Fibroblast of lung (primary cell): Measurements from ENCODE around the gene KIF26B. TPM values are rescaled to one million over a fixed set of nuclear protein-coding genes. Genes with fewer than 3 reads are reported as not detected.
A peak's percentile ranks its signal among the peaks of the same experiment; 100 is the strongest.

Experiments used
- DNase-seq, 2 donors: peaks; one replicate each; pipeline versions ENCODE4 v3.0.0 to v3.0.0-alpha.2; 2010; ENCODE audit warnings: low read depth in 2 of 2
- H2AFZ ChIP-seq: 2 replicates; pipeline ENCODE4 v1.5.1; 2012; ENCODE audit warnings: low read length, control low read depth, inconsistent platforms
- H3K27ac ChIP-seq: 2 replicates; pipeline ENCODE4 v1.5.1; 2011; ENCODE audit warnings: low read length, control low read depth; ENCODE audit not compliant: insufficient read depth
- H3K27me3 ChIP-seq: 2 replicates; pipeline ENCODE4 v1.5.1; 2011; ENCODE audit warnings: mild to moderate bottlenecking, low read length; ENCODE audit not compliant: control insufficient read depth, insufficient read depth
- H3K36me3 ChIP-seq: 2 replicates; pipeline ENCODE4 v1.5.1; 2011; ENCODE audit warnings: low read length; ENCODE audit not compliant: control insufficient read depth, insufficient read depth
- H3K4me1 ChIP-seq: 2 replicates; pipeline ENCODE4 v1.5.1; 2011; ENCODE audit warnings: low read length; ENCODE audit not compliant: control insufficient read depth, insufficient read depth; ENCODE audit errors: extremely low read depth
- H3K4me2 ChIP-seq: 2 replicates; pipeline ENCODE4 v1.5.1; 2011; ENCODE audit warnings: low read length, control low read depth; ENCODE audit not compliant: insufficient read depth; ENCODE audit errors: extremely low read depth
- H3K4me3 ChIP-seq, 4 experiments: fragments of 200-600 bp in 1 of 4; sonication (generic) in 1 of 4; replicated peaks in 1 of 4; 2 replicates each; pipeline ENCODE4 v1.5.1; 2011 to 2016; ENCODE audit warnings: low read length in 4 of 4, low read depth in 3 of 4, mild to moderate bottlenecking in 3 of 4, control low read depth in 2 of 4, inconsistent platforms in 1 of 4, mixed read lengths in 1 of 4; ENCODE audit not compliant: insufficient read depth in 1 of 4; ENCODE audit errors: control extremely low read depth in 1 of 4
- H3K79me2 ChIP-seq: 2 replicates; pipeline ENCODE4 v1.5.1; 2012; ENCODE audit warnings: mild to moderate bottlenecking, low read length, inconsistent platforms; ENCODE audit not compliant: control insufficient read depth, insufficient read depth
- H3K9ac ChIP-seq: 2 replicates; pipeline ENCODE4 v1.5.1; 2011; ENCODE audit warnings: mild to moderate bottlenecking, low read length, control low read depth; ENCODE audit not compliant: insufficient read depth
- H3K9me3 ChIP-seq: 2 replicates; pipeline ENCODE4 v1.5.1; 2012; ENCODE audit warnings: low read depth, low read length; ENCODE audit not compliant: control insufficient read depth, insufficient read depth
- H4K20me1 ChIP-seq: 2 replicates; pipeline ENCODE4 v1.5.1; 2011; ENCODE audit warnings: low read length; ENCODE audit not compliant: control insufficient read depth, insufficient read depth; ENCODE audit errors: extremely low read depth
- EZH2 ChIP-seq: IDR thresholded peaks from 2 replicates; pipeline ENCODE4 v1.5.1; 2012; ENCODE audit warnings: low read length, control low read depth, mild to moderate bottlenecking; ENCODE audit errors: missing control alignments
- polyA plus RNA-seq, 2 donors: library from polyadenylated mRNA; depleted of rRNA in 1 of 2; stranded (reverse) in 1 of 2; unstranded in 1 of 2; fragments of >200 nt; gene quantifications; 2 replicates each; pipeline ENCODE4 v1.2.1, GENCODE V29; 2011 to 2012; ENCODE audit warnings: missing spikeins in 1 of 2
- total RNA-seq: library from RNA; depleted of rRNA; stranded (reverse); fragments of >200 nt; gene quantifications from 2 replicates; pipeline ENCODE4 v1.2.1, GENCODE V29; 2014
- TF ChIP-seq, protein P1 (sequence below), 2 donors: IDR thresholded peaks in 1 of 2; conservative IDR thresholded peaks in 1 of 2; 1 replicate in 1 of 2; 2 replicates in 1 of 2; pipeline ENCODE4 v1.5.1; 2011 to 2012; ENCODE audit warnings: low read length in 2 of 2, control low read depth in 1 of 2, inconsistent platforms in 1 of 2, low read depth in 1 of 2, mild to moderate bottlenecking in 1 of 2

Gene KIF26B
- total and polyA plus RNA-seq, 2 donors (not counting 1 experiment from before 2014, with no cell fraction given): 5.3 to 6.1 TPM

DNA sequence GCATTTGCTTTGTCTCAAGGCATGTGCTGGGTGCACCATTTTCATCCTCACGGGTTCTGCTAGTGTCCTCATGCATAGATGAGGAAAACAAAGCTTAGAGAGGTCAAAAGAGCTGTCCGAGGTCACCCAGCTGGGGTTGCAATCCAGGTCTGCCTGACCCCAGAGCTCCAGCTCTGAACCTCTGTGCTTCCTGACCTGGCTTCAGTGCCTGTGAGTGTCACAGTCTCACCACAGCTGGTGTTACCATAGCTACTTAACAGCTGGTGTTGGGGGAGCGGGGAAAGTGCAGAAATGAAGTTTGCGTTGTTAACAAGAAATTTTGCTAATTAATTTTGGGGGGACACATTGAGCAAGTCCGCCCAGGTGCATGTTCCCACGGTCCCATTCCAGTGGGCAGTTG lies 328.5 kb downstream of the KIF26B start:
- H3K36me3 ChIP-seq: no peaks in the 10 kb centered on the region
- H3K9me3 ChIP-seq: no peaks in the 10 kb centered on the region
- no peak overlapping the region for H2AFZ ChIP-seq
- no peaks in the 10 kb centered on the region for H3K79me2 ChIP-seq
- H3K27me3 ChIP-seq: no peaks in the 10 kb centered on the region
- H3K9ac ChIP-seq: no peak overlapping the region
- H3K4me1 ChIP-seq: no peaks in the 10 kb centered on the region
- no peak overlapping the region for H3K4me3 ChIP-seq
- no peak for TF ChIP-seq EZH2
- TF ChIP-seq, protein P1, sequence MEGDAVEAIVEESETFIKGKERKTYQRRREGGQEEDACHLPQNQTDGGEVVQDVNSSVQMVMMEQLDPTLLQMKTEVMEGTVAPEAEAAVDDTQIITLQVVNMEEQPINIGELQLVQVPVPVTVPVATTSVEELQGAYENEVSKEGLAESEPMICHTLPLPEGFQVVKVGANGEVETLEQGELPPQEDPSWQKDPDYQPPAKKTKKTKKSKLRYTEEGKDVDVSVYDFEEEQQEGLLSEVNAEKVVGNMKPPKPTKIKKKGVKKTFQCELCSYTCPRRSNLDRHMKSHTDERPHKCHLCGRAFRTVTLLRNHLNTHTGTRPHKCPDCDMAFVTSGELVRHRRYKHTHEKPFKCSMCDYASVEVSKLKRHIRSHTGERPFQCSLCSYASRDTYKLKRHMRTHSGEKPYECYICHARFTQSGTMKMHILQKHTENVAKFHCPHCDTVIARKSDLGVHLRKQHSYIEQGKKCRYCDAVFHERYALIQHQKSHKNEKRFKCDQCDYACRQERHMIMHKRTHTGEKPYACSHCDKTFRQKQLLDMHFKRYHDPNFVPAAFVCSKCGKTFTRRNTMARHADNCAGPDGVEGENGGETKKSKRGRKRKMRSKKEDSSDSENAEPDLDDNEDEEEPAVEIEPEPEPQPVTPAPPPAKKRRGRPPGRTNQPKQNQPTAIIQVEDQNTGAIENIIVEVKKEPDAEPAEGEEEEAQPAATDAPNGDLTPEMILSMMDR (conservative IDR thresholded peaks at IDR 0.05 in 1 of 2, IDR thresholded peaks at IDR 0.05 in 1 of 2; ENCODE audit: low read depth in 1 of 2, low read length in 2 of 2): no peak
- no peak overlapping the region for H3K4me2 ChIP-seq
- H3K27ac ChIP-seq: no peak overlapping the region
- no peak for DNase-seq
- H4K20me1 ChIP-seq: no peaks in the 10 kb centered on the region

DNA sequence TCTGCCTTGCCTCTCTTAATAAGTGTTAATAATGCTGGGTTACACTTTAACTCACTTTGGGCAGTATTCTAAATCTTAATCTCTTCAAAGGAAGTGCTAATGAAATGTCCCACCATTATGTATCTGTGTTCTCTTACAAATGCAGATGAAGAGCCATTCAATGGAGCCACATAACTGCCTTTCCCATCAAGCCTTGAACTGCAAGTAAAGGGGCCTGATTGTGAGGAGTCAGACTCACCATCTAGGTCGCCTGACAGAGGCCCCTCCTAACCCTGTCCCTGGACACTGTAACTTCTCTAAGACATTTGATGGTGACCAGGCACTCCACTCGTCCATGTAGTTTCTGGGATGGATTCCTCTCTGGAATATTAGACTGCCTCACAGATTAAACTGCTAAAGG lies 329.4 kb downstream of the KIF26B start:
- DNase-seq: no peak
- H3K4me1 ChIP-seq: no peaks in the 10 kb centered on the region
- no peaks in the 10 kb centered on the region for H4K20me1 ChIP-seq
- no peak overlapping the region for H3K4me2 ChIP-seq
- no peaks in the 10 kb centered on the region for H3K27me3 ChIP-seq
- no peaks in the 10 kb centered on the region for H3K9me3 ChIP-seq
- H3K9ac ChIP-seq: no peak overlapping the region
- H3K27ac ChIP-seq: no peak overlapping the region
- no peaks in the 10 kb centered on the region for H3K36me3 ChIP-seq
- H3K79me2 ChIP-seq: no peaks in the 10 kb centered on the region
- H3K4me3 ChIP-seq: no peak overlapping the region
- TF ChIP-seq, protein P1 (conservative IDR thresholded peaks at IDR 0.05 in 1 of 2, IDR thresholded peaks at IDR 0.05 in 1 of 2; ENCODE audit: low read depth in 1 of 2, low read length in 2 of 2): no peak
- TF ChIP-seq EZH2: no peak
- no peak overlapping the region for H2AFZ ChIP-seq

DNA sequence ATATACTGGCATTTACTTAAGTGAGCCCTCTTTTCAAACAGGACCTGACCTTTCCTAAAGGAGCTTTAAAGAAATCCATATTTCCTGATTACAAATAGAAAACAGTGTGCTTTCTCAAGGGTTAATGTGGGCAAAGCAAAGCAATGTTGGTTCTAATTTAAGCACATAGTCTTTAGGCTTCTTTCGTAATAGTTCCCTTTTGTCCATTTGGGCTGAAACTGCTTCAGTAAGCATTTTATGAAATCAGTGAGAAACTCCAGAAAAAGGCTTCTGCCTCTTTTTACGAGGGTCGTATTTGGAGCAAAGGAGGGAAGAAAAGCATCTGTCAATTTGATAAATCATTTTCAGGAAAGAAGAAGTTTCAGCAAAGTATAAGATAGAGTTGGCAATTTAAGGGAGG lies 331.2 kb downstream of the KIF26B start:
- no peak overlapping the region for H3K27ac ChIP-seq
- peak in 1 of 2 donors; percentile 37 for DNase-seq
- no peak overlapping the region for H3K9ac ChIP-seq
- no peak for TF ChIP-seq EZH2
- TF ChIP-seq, protein P1 (conservative IDR thresholded peaks at IDR 0.05 in 1 of 2, IDR thresholded peaks at IDR 0.05 in 1 of 2; ENCODE audit: low read depth in 1 of 2, low read length in 2 of 2): no peak
- no peaks in the 10 kb centered on the region for H4K20me1 ChIP-seq
- no peak overlapping the region for H3K4me2 ChIP-seq
- H3K27me3 ChIP-seq: no peaks in the 10 kb centered on the region
- no peak overlapping the region for H3K4me3 ChIP-seq
- no peaks in the 10 kb centered on the region for H3K79me2 ChIP-seq
- H2AFZ ChIP-seq: no peak overlapping the region
- H3K4me1 ChIP-seq: no peaks in the 10 kb centered on the region
- no peaks in the 10 kb centered on the region for H3K9me3 ChIP-seq
- H3K36me3 ChIP-seq: no peaks in the 10 kb centered on the region
